Liver (tissue), 9 donors: Measurements from ENCODE around the gene FLYWCH2. TPM values are rescaled to one million over a fixed set of nuclear protein-coding genes. Genes with fewer than 3 reads are reported as not detected.

Experiments
- DNase-seq: peaks from one replicate; pipeline ENCODE4 v3.0.0-alpha.2; 2017; ENCODE audit warnings: low spot score
- H3K27ac ChIP-seq, 2 donors: one replicate each; pipeline ENCODE4 v1.7.0; 2013; ENCODE audit warnings: inconsistent platforms in 2 of 2, low read length in 2 of 2, control low read depth in 1 of 2, low read depth in 1 of 2, mild to moderate bottlenecking in 1 of 2
- H3K27me3 ChIP-seq, 4 donors: one replicate each; pipeline versions ENCODE4 v1.6.1 to v1.7.0; 2013; ENCODE audit warnings: low read length in 3 of 4, inconsistent platforms in 1 of 4, mild to moderate bottlenecking in 1 of 4, moderate library complexity in 1 of 4; ENCODE audit not compliant: control insufficient read depth in 4 of 4, insufficient read depth in 4 of 4
- H3K36me3 ChIP-seq, 4 donors: one replicate each; pipeline versions ENCODE4 v1.6.1 to v1.7.0; 2013; ENCODE audit warnings: low read length in 3 of 4, mild to moderate bottlenecking in 3 of 4, low read depth in 1 of 4, moderate library complexity in 1 of 4; ENCODE audit not compliant: control insufficient read depth in 4 of 4, insufficient read depth in 3 of 4
- H3K4me1 ChIP-seq, 4 donors: one replicate each; pipeline versions ENCODE4 v1.6.1 to v1.7.0; 2013; ENCODE audit warnings: low read length in 3 of 4, mild to moderate bottlenecking in 3 of 4, moderate library complexity in 1 of 4; ENCODE audit not compliant: control insufficient read depth in 4 of 4, insufficient read depth in 4 of 4
- H3K4me3 ChIP-seq, 3 donors: one replicate each; pipeline versions ENCODE4 v1.6.1 to v1.7.0; 2013; ENCODE audit warnings: low read length in 3 of 3, control low read depth in 1 of 3, low read depth in 1 of 3, mild to moderate bottlenecking in 1 of 3
- H3K9ac ChIP-seq, 2 donors: one replicate each; pipeline ENCODE4 v1.7.0; 2013; ENCODE audit warnings: low read length in 2 of 2, mild to moderate bottlenecking in 2 of 2, moderate library complexity in 2 of 2, control low read depth in 1 of 2, low read depth in 1 of 2
- H3K9me3 ChIP-seq, 4 donors: one replicate each; pipeline versions ENCODE4 v1.6.1 to v1.7.0; 2013; ENCODE audit warnings: low read length in 3 of 4; ENCODE audit not compliant: control insufficient read depth in 4 of 4
- EGR1 ChIP-seq, 2 donors: IDR thresholded peaks; 2 replicates each; pipeline ENCODE4 v1.6.1; 2016 to 2018; ENCODE audit warnings: antibody characterized with exemption in 2 of 2, low read depth in 2 of 2
- FOXA1 ChIP-seq: IDR thresholded peaks from 2 replicates; pipeline ENCODE4 v1.6.1; 2016; ENCODE audit warnings: antibody characterized with exemption
- FOXA2 ChIP-seq: IDR thresholded peaks from 2 replicates; pipeline ENCODE4 v1.6.1; 2016; ENCODE audit warnings: antibody characterized with exemption
- GABPA ChIP-seq, 2 donors: IDR thresholded peaks in 1 of 2; conservative IDR thresholded peaks in 1 of 2; 2 replicates each; pipeline ENCODE4 v1.6.1; 2016; ENCODE audit warnings: antibody characterized with exemption in 2 of 2, mild to moderate bottlenecking in 1 of 2, moderate library complexity in 1 of 2
- HNF4A ChIP-seq, 2 donors: conservative IDR thresholded peaks; 2 replicates each; pipeline ENCODE4 v1.6.1; 2016; ENCODE audit warnings: antibody characterized with exemption in 2 of 2, mild to moderate bottlenecking in 2 of 2
- HNF4G ChIP-seq: IDR thresholded peaks from 2 replicates; pipeline ENCODE4 v1.6.1; 2016; ENCODE audit warnings: antibody characterized with exemption
- JUND ChIP-seq, 2 donors: IDR thresholded peaks; 2 replicates each; pipeline ENCODE4 v1.6.1; 2016; ENCODE audit warnings: antibody characterized with exemption in 2 of 2
- NR2F2 ChIP-seq: IDR thresholded peaks from 2 replicates; pipeline ENCODE4 v1.6.1; 2016; ENCODE audit warnings: antibody characterized with exemption
- RAD21 ChIP-seq, 2 donors: IDR thresholded peaks; 2 replicates each; pipeline ENCODE4 v1.6.1; 2016; ENCODE audit warnings: antibody characterized with exemption in 2 of 2, mild to moderate bottlenecking in 2 of 2
- RXRA ChIP-seq, 2 donors: IDR thresholded peaks; 2 replicates each; pipeline ENCODE4 v1.6.1; 2017 to 2018; ENCODE audit warnings: antibody characterized with exemption in 2 of 2, mild to moderate bottlenecking in 1 of 2
- SP1 ChIP-seq: IDR thresholded peaks from 2 replicates; pipeline ENCODE4 v1.6.1; 2018; ENCODE audit warnings: antibody characterized with exemption, mild to moderate bottlenecking
- TAF1 ChIP-seq: conservative IDR thresholded peaks from 2 replicates; pipeline ENCODE4 v1.6.1; 2016; ENCODE audit warnings: antibody characterized with exemption, mild to moderate bottlenecking
- YY1 ChIP-seq: IDR thresholded peaks from 2 replicates; pipeline ENCODE4 v1.6.1; 2016; ENCODE audit warnings: antibody characterized with exemption, mild to moderate bottlenecking
- WGBS: extraction: QIAGEN DNeasy Blood & Tissue Kit; methylation state at CpG from one replicate; pipeline ENCODE4 v1.1.7; 2013; 5-methylcytosine and 5-hydroxymethylcytosine counted together
- polyA plus RNA-seq, 2 donors: library from polyadenylated mRNA; stranded (reverse) in 1 of 2; unstranded in 1 of 2; fragments of 200-250 nt in 1 of 2; fragments of >200 nt in 1 of 2; fragmentation: Nextera tagmentation in 1 of 2; extraction: Ambion mirVana in 1 of 2; gene quantifications; one replicate each; pipeline versions ENCODE4 v1.2.1 to v1.2.3, GENCODE V29; 2013 to 2015
- total RNA-seq, 2 donors: library from RNA; depleted of rRNA; stranded (reverse); fragments of >200 nt; gene quantifications; one replicate each; pipeline ENCODE4 v1.2.3, GENCODE V29; 2014
- TF ChIP-seq, protein P1 (sequence below): IDR thresholded peaks from 2 replicates; pipeline ENCODE4 v1.6.1; 2016; ENCODE audit warnings: antibody characterized with exemption
- TF ChIP-seq, protein P2 (sequence below): IDR thresholded peaks from 2 replicates; pipeline ENCODE4 v1.6.1; 2016; ENCODE audit warnings: antibody characterized with exemption
- TF ChIP-seq, protein P3 (sequence below): fragments of 150-350 bp; IDR thresholded peaks from 2 replicates; pipeline ENCODE4 v1.5.1; 2017; ENCODE audit warnings: improper control_type of control experiment, low read depth, low read length; ENCODE audit not compliant: missing input control
- TF ChIP-seq, protein P4 (sequence below): IDR thresholded peaks from 2 replicates; pipeline ENCODE4 v1.6.1; 2016; ENCODE audit warnings: antibody characterized with exemption
- TF ChIP-seq, protein P5 (sequence below): IDR thresholded peaks from 2 replicates; pipeline ENCODE4 v1.6.1; 2016; ENCODE audit warnings: antibody characterized with exemption, mild to moderate bottlenecking
- donor health status: healthy.
- donor health status: healthy.
- donor health status: healthy.
- donor health status: healthy.
- donor health status: healthy.

FLYWCH2 gene
- total and polyA plus RNA-seq, 4 donors: 4.9 to 21.0 (median 8.6) TPM

DNA sequence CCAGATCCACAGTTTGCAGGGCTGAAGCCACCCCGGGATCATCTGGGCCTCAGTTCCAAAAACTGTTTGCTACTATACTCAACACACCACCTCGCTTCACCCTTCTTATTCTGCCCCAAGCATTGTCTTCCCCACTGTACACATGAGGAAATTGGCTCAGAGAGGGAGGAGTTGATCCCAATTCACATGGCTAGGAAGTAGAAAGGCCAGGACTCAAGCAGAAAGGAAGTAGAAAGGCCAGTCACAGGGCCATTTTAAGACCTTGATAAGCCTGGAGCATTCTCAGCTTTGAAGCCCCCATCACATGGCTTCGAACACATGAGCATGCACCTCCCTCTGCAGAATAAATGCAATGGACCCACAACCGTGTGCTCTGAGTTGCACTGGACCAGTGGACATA lies 17.4 kb upstream of the FLYWCH2 start:
- WGBS: 68% methylated on average over 4 of the region's 4 CpGs
- Histone ChIP-seq H3K36me3 (no peaks in the 10 kb centered on the region), H3K9me3 (peaks cover 0 to 4% (median 0%) of the 10 kb centered on the region in 4 donors), H3K9ac (no peak overlapping the region), H3K27me3 (no peaks in the 10 kb centered on the region), H3K27ac (no peak overlapping the region), H3K4me1 (peaks cover 3 to 5% (median 5%) of the 10 kb centered on the region in 4 donors), H3K4me3 (no peak overlapping the region)
- no peak for DNase-seq
- TF ChIP-seq, protein P1, sequence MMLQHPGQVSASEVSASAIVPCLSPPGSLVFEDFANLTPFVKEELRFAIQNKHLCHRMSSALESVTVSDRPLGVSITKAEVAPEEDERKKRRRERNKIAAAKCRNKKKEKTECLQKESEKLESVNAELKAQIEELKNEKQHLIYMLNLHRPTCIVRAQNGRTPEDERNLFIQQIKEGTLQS: no peak
- TF ChIP-seq, protein P2, sequence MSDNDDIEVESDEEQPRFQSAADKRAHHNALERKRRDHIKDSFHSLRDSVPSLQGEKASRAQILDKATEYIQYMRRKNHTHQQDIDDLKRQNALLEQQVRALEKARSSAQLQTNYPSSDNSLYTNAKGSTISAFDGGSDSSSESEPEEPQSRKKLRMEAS: no peak
- TF ChIP-seq HNF4G: no peak
- TF ChIP-seq RXRA (IDR thresholded peaks at IDR 0.05): no peak
- no peak for TF ChIP-seq EGR1 (IDR thresholded peaks at IDR 0.05; ENCODE audit: low read depth in 2 of 2)

DNA sequence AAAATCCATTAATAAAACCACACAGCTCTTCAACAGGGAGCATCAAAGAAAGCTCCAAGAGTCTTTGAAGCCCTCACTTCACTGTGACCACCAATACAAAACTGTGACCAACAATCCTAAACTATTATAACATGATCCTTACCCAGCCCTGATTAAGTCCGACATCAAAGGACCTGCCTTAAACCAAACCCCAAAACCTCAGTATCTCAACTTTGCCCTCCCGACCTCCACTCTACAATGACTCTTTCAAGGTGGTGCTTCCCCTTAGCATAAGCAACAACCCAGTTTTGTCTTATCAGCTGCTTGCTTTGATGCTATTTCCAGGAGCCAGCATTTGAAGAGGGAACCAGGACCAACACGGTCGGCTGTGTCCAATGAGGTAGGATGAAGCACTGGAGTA lies 16.6 kb upstream of the FLYWCH2 start:
- no peaks in the 10 kb centered on the region for H3K36me3 ChIP-seq
- H3K9me3 ChIP-seq: no peaks in the 10 kb centered on the region
- TF ChIP-seq HNF4A (conservative IDR thresholded peaks at IDR 0.05) (no peak), TAF1 (no peak), RXRA (IDR thresholded peaks at IDR 0.05) (no peak), FOXA2 (no peak), GABPA (IDR thresholded peaks at IDR 0.05 in 1 of 2, conservative IDR thresholded peaks at IDR 0.05 in 1 of 2) (no peak), JUND (IDR thresholded peaks at IDR 0.05) (no peak), YY1 (no peak), SP1 (no peak), RAD21 (IDR thresholded peaks at IDR 0.05) (no peak), EGR1 (IDR thresholded peaks at IDR 0.05; ENCODE audit: low read depth in 2 of 2) (no peak), HNF4G (no peak), NR2F2 (no peak), FOXA1 (no peak)
- TF ChIP-seq, protein P3, sequence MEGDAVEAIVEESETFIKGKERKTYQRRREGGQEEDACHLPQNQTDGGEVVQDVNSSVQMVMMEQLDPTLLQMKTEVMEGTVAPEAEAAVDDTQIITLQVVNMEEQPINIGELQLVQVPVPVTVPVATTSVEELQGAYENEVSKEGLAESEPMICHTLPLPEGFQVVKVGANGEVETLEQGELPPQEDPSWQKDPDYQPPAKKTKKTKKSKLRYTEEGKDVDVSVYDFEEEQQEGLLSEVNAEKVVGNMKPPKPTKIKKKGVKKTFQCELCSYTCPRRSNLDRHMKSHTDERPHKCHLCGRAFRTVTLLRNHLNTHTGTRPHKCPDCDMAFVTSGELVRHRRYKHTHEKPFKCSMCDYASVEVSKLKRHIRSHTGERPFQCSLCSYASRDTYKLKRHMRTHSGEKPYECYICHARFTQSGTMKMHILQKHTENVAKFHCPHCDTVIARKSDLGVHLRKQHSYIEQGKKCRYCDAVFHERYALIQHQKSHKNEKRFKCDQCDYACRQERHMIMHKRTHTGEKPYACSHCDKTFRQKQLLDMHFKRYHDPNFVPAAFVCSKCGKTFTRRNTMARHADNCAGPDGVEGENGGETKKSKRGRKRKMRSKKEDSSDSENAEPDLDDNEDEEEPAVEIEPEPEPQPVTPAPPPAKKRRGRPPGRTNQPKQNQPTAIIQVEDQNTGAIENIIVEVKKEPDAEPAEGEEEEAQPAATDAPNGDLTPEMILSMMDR: no peak
- TF ChIP-seq, protein P1: no peak
- TF ChIP-seq, protein P2: no peak
- TF ChIP-seq, protein P4, sequence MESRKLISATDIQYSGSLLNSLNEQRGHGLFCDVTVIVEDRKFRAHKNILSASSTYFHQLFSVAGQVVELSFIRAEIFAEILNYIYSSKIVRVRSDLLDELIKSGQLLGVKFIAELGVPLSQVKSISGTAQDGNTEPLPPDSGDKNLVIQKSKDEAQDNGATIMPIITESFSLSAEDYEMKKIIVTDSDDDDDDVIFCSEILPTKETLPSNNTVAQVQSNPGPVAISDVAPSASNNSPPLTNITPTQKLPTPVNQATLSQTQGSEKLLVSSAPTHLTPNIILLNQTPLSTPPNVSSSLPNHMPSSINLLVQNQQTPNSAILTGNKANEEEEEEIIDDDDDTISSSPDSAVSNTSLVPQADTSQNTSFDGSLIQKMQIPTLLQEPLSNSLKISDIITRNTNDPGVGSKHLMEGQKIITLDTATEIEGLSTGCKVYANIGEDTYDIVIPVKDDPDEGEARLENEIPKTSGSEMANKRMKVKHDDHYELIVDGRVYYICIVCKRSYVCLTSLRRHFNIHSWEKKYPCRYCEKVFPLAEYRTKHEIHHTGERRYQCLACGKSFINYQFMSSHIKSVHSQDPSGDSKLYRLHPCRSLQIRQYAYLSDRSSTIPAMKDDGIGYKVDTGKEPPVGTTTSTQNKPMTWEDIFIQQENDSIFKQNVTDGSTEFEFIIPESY: no peak
- TF ChIP-seq, protein P5, sequence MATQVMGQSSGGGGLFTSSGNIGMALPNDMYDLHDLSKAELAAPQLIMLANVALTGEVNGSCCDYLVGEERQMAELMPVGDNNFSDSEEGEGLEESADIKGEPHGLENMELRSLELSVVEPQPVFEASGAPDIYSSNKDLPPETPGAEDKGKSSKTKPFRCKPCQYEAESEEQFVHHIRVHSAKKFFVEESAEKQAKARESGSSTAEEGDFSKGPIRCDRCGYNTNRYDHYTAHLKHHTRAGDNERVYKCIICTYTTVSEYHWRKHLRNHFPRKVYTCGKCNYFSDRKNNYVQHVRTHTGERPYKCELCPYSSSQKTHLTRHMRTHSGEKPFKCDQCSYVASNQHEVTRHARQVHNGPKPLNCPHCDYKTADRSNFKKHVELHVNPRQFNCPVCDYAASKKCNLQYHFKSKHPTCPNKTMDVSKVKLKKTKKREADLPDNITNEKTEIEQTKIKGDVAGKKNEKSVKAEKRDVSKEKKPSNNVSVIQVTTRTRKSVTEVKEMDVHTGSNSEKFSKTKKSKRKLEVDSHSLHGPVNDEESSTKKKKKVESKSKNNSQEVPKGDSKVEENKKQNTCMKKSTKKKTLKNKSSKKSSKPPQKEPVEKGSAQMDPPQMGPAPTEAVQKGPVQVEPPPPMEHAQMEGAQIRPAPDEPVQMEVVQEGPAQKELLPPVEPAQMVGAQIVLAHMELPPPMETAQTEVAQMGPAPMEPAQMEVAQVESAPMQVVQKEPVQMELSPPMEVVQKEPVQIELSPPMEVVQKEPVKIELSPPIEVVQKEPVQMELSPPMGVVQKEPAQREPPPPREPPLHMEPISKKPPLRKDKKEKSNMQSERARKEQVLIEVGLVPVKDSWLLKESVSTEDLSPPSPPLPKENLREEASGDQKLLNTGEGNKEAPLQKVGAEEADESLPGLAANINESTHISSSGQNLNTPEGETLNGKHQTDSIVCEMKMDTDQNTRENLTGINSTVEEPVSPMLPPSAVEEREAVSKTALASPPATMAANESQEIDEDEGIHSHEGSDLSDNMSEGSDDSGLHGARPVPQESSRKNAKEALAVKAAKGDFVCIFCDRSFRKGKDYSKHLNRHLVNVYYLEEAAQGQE: no peak
- 63% methylated on average over 4 of the region's 4 CpGs for WGBS
- H3K4me1 ChIP-seq: peaks cover 3 to 5% (median 5%) of the 10 kb centered on the region in 4 donors
- no peak overlapping the region for H3K27ac ChIP-seq
- DNase-seq: no peak
- no peak overlapping the region for H3K4me3 ChIP-seq
- no peaks in the 10 kb centered on the region for H3K27me3 ChIP-seq
- H3K9ac ChIP-seq: no peak overlapping the region
